Loucy (cell line): ENCODE measurements around the gene PPP1R14B.

Experiments used
- H2AFZ ChIP-seq: fragments of 200-600 bp; sonication (generic); 2 replicates; pipeline ENCODE4 v1.6.0; 2016; ENCODE audit warnings: antibody characterized with exemption, mild to moderate bottlenecking, low read length, moderate library complexity
- H3F3A ChIP-seq: fragments of 200-600 bp; 2 replicates; pipeline ENCODE4 v1.6.0; 2016; ENCODE audit warnings: antibody characterized with exemption, low read depth, mild to moderate bottlenecking
- H3K27me3 ChIP-seq: fragments of 200-600 bp; sonication (generic); 2 replicates; pipeline ENCODE4 v1.6.1; 2014; ENCODE audit warnings: low read length, mild to moderate bottlenecking; ENCODE audit not compliant: insufficient read depth, poor library complexity, severe bottlenecking
- H3K36me3 ChIP-seq: fragments of 200-600 bp; sonication (generic); 2 replicates; pipeline ENCODE4 v1.6.1; 2016; ENCODE audit warnings: low read length; ENCODE audit not compliant: insufficient read depth
- H3K4me1 ChIP-seq: fragments of 200-600 bp; sonication (generic); 2 replicates; pipeline ENCODE4 v1.5.1; 2014; ENCODE audit warnings: low read length, mild to moderate bottlenecking; ENCODE audit not compliant: insufficient read depth, poor library complexity, severe bottlenecking
- H3K4me2 ChIP-seq: fragments of 200-600 bp; sonication (generic); 2 replicates; pipeline ENCODE4 v1.6.0; 2014; ENCODE audit warnings: antibody characterized with exemption, low read length, low read depth, mild to moderate bottlenecking; ENCODE audit not compliant: poor library complexity, severe bottlenecking
- H3K4me3 ChIP-seq: fragments of 200-600 bp; sonication (generic); 2 replicates; pipeline ENCODE4 v1.5.1; 2014; ENCODE audit warnings: low read length, mild to moderate bottlenecking, mixed read lengths; ENCODE audit not compliant: poor library complexity, severe bottlenecking
- H3K79me2 ChIP-seq: fragments of 200-600 bp; sonication (generic); 2 replicates; pipeline ENCODE4 v1.6.1; 2014; ENCODE audit warnings: low read length; ENCODE audit not compliant: insufficient read depth
- H3K9ac ChIP-seq: fragments of 200-600 bp; sonication (generic); 2 replicates; pipeline ENCODE4 v1.6.0; 2014; ENCODE audit warnings: mild to moderate bottlenecking, low read depth, low read length, moderate library complexity; ENCODE audit not compliant: poor library complexity, severe bottlenecking
- H3K9me2 ChIP-seq: fragments of 200-600 bp; sonication (generic); replicated peaks from 2 replicates; pipeline ENCODE4 v1.6.1; 2016; ENCODE audit warnings: low read depth, low read length, mixed read lengths
- H3K9me3 ChIP-seq: fragments of 200-600 bp; sonication (generic); 2 replicates; pipeline ENCODE4 v1.6.1; 2014; ENCODE audit warnings: mild to moderate bottlenecking, antibody characterized with exemption, low read length, low read depth; ENCODE audit not compliant: insufficient read depth
- H4K20me1 ChIP-seq: fragments of 200-600 bp; sonication (generic); 2 replicates; pipeline ENCODE4 v1.6.0; 2014; ENCODE audit warnings: antibody characterized with exemption, low read length, mild to moderate bottlenecking; ENCODE audit not compliant: insufficient read depth, poor library complexity, severe bottlenecking
- CTCF ChIP-seq: fragments of 200-600 bp; sonication (generic); conservative IDR thresholded peaks from 2 replicates; pipeline ENCODE4 v1.5.1; 2014; ENCODE audit warnings: mild to moderate bottlenecking, antibody characterized with exemption, low read length
- EZH2phosphoT487 ChIP-seq: fragments of 200-600 bp; IDR thresholded peaks from 2 replicates; pipeline ENCODE4 v1.6.1; 2018; ENCODE audit warnings: antibody characterized with exemption, mild to moderate bottlenecking, moderate library complexity, borderline replicate concordance

The PPP1R14B gene

GRCh38 chr11:64278576-64279190 is 31.9 kb upstream of the PPP1R14B start:
- Histone ChIP-seq H3K9me3 (no peaks in the 10 kb centered on the region), H3K4me3 (no peak overlapping the region), H3K9ac (no peak overlapping the region), H4K20me1 (no peaks in the 10 kb centered on the region), H3F3A (no peaks in the 10 kb centered on the region), H3K4me2 (no peak overlapping the region), H3K9me2 (no peaks in the 10 kb centered on the region), H3K4me1 (peaks cover under 1% of the 10 kb centered on the region), H3K27me3 (no peaks in the 10 kb centered on the region), H2AFZ (no peak overlapping the region), H3K79me2 (peaks cover 4% of the 10 kb centered on the region; the same call in 1 of the 2 replicates), H3K36me3 (no peaks in the 10 kb centered on the region)
- TF ChIP-seq EZH2phosphoT487 (no peak), CTCF (no peak)

- peaks cover 9% of the 10 kb centered on the region for H3K4me1 ChIP-seq
- H3K4me3 ChIP-seq, result no peak overlapping the region
- H2AFZ ChIP-seq, result no peak overlapping the region
- no peaks in the 10 kb centered on the region for H4K20me1 ChIP-seq
- TF ChIP-seq EZH2phosphoT487, result no peak
- TF ChIP-seq CTCF, result no peak
- no peaks in the 10 kb centered on the region for H3K36me3 ChIP-seq
- no peaks in the 10 kb centered on the region for H3K9me2 ChIP-seq
- no peaks in the 10 kb centered on the region for H3K27me3 ChIP-seq
- H3K79me2 ChIP-seq, result no peaks in the 10 kb centered on the region; the same call in 1 of the 2 replicates
- no peak overlapping the region for H3K4me2 ChIP-seq
- no peak overlapping the region for H3K9ac ChIP-seq
- H3K9me3 ChIP-seq, result no peaks in the 10 kb centered on the region
- no peaks in the 10 kb centered on the region for H3F3A ChIP-seq
Observed at GRCh38 chr11:64276653-64277431, 30.1 kb upstream of the PPP1R14B start.

- no peaks in the 10 kb centered on the region for H3K36me3 ChIP-seq
- H3K4me3 ChIP-seq, result no peak overlapping the region
- no peaks in the 10 kb centered on the region for H3K9me3 ChIP-seq
- no peak overlapping the region for H3K9ac ChIP-seq
- no peaks in the 10 kb centered on the region; the same call in 1 of the 2 replicates for H3K79me2 ChIP-seq
- TF ChIP-seq EZH2phosphoT487 (no peak), CTCF (no peak)
- H3K9me2 ChIP-seq, result no peaks in the 10 kb centered on the region
- no peak overlapping the region for H3K4me2 ChIP-seq
- H3K27me3 ChIP-seq, result no peaks in the 10 kb centered on the region
- H3F3A ChIP-seq, result no peaks in the 10 kb centered on the region
- peaks cover 14% of the 10 kb centered on the region for H3K4me1 ChIP-seq
- H2AFZ ChIP-seq, result no peak overlapping the region
- no peaks in the 10 kb centered on the region for H4K20me1 ChIP-seq
Observed at GRCh38 chr11:64275841-64276240, 29.1 kb upstream of the PPP1R14B start.
